PC-3 (cell line): ENCODE data around the gene SRRM3. TPM values are rescaled to one million over a fixed set of nuclear protein-coding genes. Genes with fewer than 3 reads are reported as not detected.

Source experiments
- ATAC-seq: fragments of 200-7000 bp; cut with Tn5 transposase; 2 replicates; pipeline ENCODE4 v1.9.1; 2020; ENCODE audit warnings: mild to moderate bottlenecking, moderate library complexity
- BruUV-seq: library from RNA; stranded (reverse); fragments of 400-500 nt; replicated peaks from 2 replicates; lab custom pipeline; 2021; lab: Mats Ljungman, UMichigan
- CTCF ChIA-PET: fragments of 300-600 bp; sonication (Branson Sonifier 250); formaldehyde crosslinking; loops from one replicate; lab custom pipeline; 2022; ENCODE audit warnings: antibody characterized with exemption; lab: Charles Lee
- POLR2A ChIA-PET: fragments of 300-600 bp; sonication (Branson Sonifier 250); formaldehyde crosslinking; loops from one replicate; lab custom pipeline; 2022; ENCODE audit warnings: antibody characterized with exemption; ENCODE audit not compliant: unreplicated experiment; lab: Charles Lee
- DNase-seq: peaks from one replicate; pipeline ENCODE4 v3.0.0-alpha.2; 2015
- H2AFZ ChIP-seq: fragments of 300-600 bp; sonication (generic); 2 replicates; pipeline ENCODE4 v1.6.0; 2016; ENCODE audit warnings: antibody characterized with exemption, low read length
- H3F3A ChIP-seq: fragments of 300-600 bp; sonication (generic); one replicate; pipeline ENCODE4 v1.6.0; 2017; ENCODE audit warnings: antibody characterized with exemption, low read length, control low read depth, mild to moderate bottlenecking; ENCODE audit not compliant: unreplicated experiment
- H3K27ac ChIP-seq: fragments of 300-600 bp; sonication (generic); 2 replicates; pipeline ENCODE4 v1.5.1; 2016; ENCODE audit warnings: mild to moderate bottlenecking, low read length
- H3K27me3 ChIP-seq: fragments of 300-600 bp; sonication (generic); 2 replicates; pipeline ENCODE4 v1.6.1; 2016; ENCODE audit warnings: low read length, mixed read lengths
- H3K36me3 ChIP-seq: fragments of 300-600 bp; sonication (generic); 2 replicates; pipeline ENCODE4 v1.6.1; 2016; ENCODE audit warnings: low read depth, mixed run types, low read length, mixed read lengths
- H3K4me1 ChIP-seq: fragments of 300-600 bp; sonication (generic); 2 replicates; pipeline ENCODE4 v1.5.1; 2016; ENCODE audit warnings: low read length; ENCODE audit not compliant: insufficient read depth
- H3K4me2 ChIP-seq: fragments of 300-600 bp; sonication (generic); 2 replicates; pipeline ENCODE4 v1.6.0; 2016; ENCODE audit warnings: low read length
- H3K4me3 ChIP-seq: fragments of 300-600 bp; sonication (generic); 2 replicates; pipeline ENCODE4 v1.5.1; 2016; ENCODE audit warnings: mild to moderate bottlenecking, low read length, mixed read lengths
- H3K79me2 ChIP-seq: fragments of 300-600 bp; sonication (generic); 2 replicates; pipeline ENCODE4 v1.6.1; 2017; ENCODE audit warnings: low read length, mixed read lengths
- H3K9ac ChIP-seq: fragments of 300-600 bp; sonication (generic); 2 replicates; pipeline ENCODE4 v1.6.0; 2016; ENCODE audit warnings: mild to moderate bottlenecking, low read length
- H3K9me2 ChIP-seq: fragments of 300-600 bp; sonication (generic); replicated peaks from 2 replicates; pipeline ENCODE4 v1.6.1; 2016; ENCODE audit warnings: mixed run types, low read length, mixed read lengths
- H3K9me3 ChIP-seq: fragments of 300-600 bp; sonication (generic); 2 replicates; pipeline ENCODE4 v1.6.1; 2016; ENCODE audit warnings: low read length, mixed read lengths
- H4K20me1 ChIP-seq: fragments of 300-600 bp; sonication (generic); 2 replicates; pipeline ENCODE4 v1.6.1; 2016; ENCODE audit warnings: low read length, mixed read lengths
- EZH2 ChIP-seq: fragments of 300-600 bp; sonication (generic); IDR thresholded peaks from one replicate; pipeline ENCODE4 v1.6.1; 2017; ENCODE audit warnings: antibody characterized with exemption, mild to moderate bottlenecking, low read length; ENCODE audit not compliant: unreplicated experiment
- EZH2phosphoT487 ChIP-seq: fragments of 300-600 bp; sonication (generic); IDR thresholded peaks from 2 replicates; pipeline ENCODE4 v1.6.1; 2018; ENCODE audit warnings: mild to moderate bottlenecking, antibody characterized with exemption, low read length, borderline replicate concordance
- intact Hi-C: fragments of 100-400 bp; cut with micrococcal nuclease; formaldehyde crosslinking; loops from 2 replicates; pipeline ENCODE4 v1.9.0; 2023
- total RNA-seq: library from RNA; depleted of rRNA; stranded (reverse); fragments of >200 nt; gene quantifications from 2 replicates; pipeline ENCODE4 v1.2.3, GENCODE V29; 2014
- TF ChIP-seq, protein P1 (sequence below): fragments of 300-600 bp; sonication (generic); conservative IDR thresholded peaks from 2 replicates; pipeline ENCODE4 v1.5.1; 2017; ENCODE audit warnings: antibody characterized with exemption, low read depth, mild to moderate bottlenecking, low read length

SRRM3 gene
- total RNA-seq, 1 experiment from 2014 or later = 0.66 TPM

DNA sequence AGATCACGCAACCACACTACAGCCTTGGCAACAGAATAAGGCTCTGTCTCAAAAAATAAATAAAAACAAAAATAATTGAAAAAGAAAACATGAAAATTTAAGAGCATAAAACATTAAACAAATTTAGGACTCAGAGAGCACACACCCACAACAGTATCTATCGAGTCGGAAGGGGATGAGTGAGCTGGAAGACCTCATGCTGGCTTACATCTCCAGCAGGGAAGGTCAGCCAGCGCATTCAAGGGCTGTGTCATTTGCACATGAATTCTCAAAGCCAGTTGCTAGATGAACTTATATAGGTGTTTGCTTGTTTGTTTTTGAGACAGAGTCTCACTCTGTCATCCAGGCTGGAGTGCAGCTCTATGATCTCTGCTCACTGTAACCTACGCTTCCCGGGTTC is 50.3 kb downstream of the SRRM3 start:
- no peaks in the 10 kb centered on the region for H3K27me3 ChIP-seq
- no peaks in the 10 kb centered on the region for H3K9me2 ChIP-seq
- DNase-seq = no peak
- no peaks in the 10 kb centered on the region for H3K4me1 ChIP-seq
- ChIA-PET POLR2A (no interaction called here), CTCF (no interaction called here)
- H3K36me3 ChIP-seq = no peaks in the 10 kb centered on the region
- TF ChIP-seq EZH2phosphoT487 (no peak), EZH2 (no peak)
- TF ChIP-seq, protein P1, sequence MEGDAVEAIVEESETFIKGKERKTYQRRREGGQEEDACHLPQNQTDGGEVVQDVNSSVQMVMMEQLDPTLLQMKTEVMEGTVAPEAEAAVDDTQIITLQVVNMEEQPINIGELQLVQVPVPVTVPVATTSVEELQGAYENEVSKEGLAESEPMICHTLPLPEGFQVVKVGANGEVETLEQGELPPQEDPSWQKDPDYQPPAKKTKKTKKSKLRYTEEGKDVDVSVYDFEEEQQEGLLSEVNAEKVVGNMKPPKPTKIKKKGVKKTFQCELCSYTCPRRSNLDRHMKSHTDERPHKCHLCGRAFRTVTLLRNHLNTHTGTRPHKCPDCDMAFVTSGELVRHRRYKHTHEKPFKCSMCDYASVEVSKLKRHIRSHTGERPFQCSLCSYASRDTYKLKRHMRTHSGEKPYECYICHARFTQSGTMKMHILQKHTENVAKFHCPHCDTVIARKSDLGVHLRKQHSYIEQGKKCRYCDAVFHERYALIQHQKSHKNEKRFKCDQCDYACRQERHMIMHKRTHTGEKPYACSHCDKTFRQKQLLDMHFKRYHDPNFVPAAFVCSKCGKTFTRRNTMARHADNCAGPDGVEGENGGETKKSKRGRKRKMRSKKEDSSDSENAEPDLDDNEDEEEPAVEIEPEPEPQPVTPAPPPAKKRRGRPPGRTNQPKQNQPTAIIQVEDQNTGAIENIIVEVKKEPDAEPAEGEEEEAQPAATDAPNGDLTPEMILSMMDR = no peak
- no TSS peak for BruUV-seq
- no peaks in the 10 kb centered on the region for H3K9me3 ChIP-seq
- H4K20me1 ChIP-seq = no peaks in the 10 kb centered on the region
- H2AFZ ChIP-seq = no peak overlapping the region
- intact Hi-C loops = no loop called here
- no peaks in the 10 kb centered on the region for H3F3A ChIP-seq
- no peak overlapping the region for H3K27ac ChIP-seq
- no peak overlapping the region for H3K4me2 ChIP-seq
- no peaks in the 10 kb centered on the region for H3K79me2 ChIP-seq
- H3K9ac ChIP-seq = no peak overlapping the region
- no peak overlapping the region for H3K4me3 ChIP-seq
- no peak for ATAC-seq

DNA sequence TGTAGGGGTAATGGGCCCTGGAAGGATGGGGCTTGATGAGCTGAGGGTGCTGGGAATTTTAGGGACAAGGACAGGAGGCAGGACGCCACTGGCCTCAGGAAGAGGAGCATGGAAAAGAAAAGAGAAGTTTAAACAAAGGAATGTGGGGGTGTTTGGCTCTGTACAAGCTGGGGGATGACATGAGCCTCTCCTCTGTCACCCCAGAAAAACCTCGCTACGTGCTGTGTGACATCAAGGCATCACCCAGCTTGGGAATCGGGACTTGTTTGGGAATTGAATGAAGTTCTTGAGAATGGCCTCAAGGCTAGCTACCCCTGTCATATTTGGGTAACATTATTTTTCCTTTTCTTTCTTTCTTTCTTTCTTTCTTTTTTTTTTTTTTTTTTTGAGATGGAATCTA is 53.1 kb downstream of the SRRM3 start:
- no peak overlapping the region for H3K4me2 ChIP-seq
- POLR2A ChIA-PET = no interaction called here
- H3K79me2 ChIP-seq = no peaks in the 10 kb centered on the region
- H3K9me3 ChIP-seq = no peaks in the 10 kb centered on the region
- intact Hi-C loops = no loop called here
- TF ChIP-seq, protein P1 = no peak
- TF ChIP-seq EZH2phosphoT487 (no peak), EZH2 (no peak)
- H3K4me3 ChIP-seq = no peak overlapping the region
- H3K27ac ChIP-seq = no peak overlapping the region
- H3F3A ChIP-seq = no peaks in the 10 kb centered on the region
- BruUV-seq = no TSS peak
- H3K9me2 ChIP-seq = no peaks in the 10 kb centered on the region
- H3K4me1 ChIP-seq = no peaks in the 10 kb centered on the region
- CTCF ChIA-PET = no interaction called here
- H3K9ac ChIP-seq = no peak overlapping the region
- no peaks in the 10 kb centered on the region for H3K27me3 ChIP-seq
- ATAC-seq (no peak), DNase-seq (no peak)
- no peaks in the 10 kb centered on the region for H3K36me3 ChIP-seq
- H2AFZ ChIP-seq = no peak overlapping the region
- no peaks in the 10 kb centered on the region for H4K20me1 ChIP-seq

DNA sequence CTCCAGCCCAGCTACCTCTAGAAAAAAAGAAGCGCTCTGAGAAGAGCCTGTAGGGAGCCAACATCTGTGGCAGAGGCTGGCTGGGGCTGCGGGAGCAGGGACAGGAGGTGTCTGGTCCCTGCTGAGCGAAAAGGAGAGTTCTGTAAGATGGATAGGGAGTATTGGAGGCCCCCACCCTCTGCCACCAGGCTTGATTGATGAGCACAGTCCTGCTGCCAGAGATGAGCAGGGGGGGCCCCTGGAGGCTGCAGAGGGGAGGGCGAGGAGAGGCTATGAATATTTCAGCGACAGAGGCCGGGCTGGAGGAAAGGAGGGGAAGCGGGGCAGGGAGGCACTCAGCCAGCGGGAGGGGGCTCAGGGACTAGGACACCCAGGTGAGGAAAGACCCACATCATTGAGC is 56.3 kb downstream of the SRRM3 start:
- Histone ChIP-seq H3F3A (no peaks in the 10 kb centered on the region), H4K20me1 (no peaks in the 10 kb centered on the region), H3K4me2 (no peak overlapping the region), H3K9me3 (no peaks in the 10 kb centered on the region), H3K9me2 (no peaks in the 10 kb centered on the region), H3K36me3 (no peaks in the 10 kb centered on the region), H3K4me3 (no peak overlapping the region), H3K4me1 (no peaks in the 10 kb centered on the region), H3K27ac (no peak overlapping the region), H3K79me2 (no peaks in the 10 kb centered on the region), H2AFZ (no peak overlapping the region), H3K9ac (no peak overlapping the region), H3K27me3 (no peaks in the 10 kb centered on the region)
- TF ChIP-seq, protein P1 = peak; percentile 22; the same call in 1 of the 2 replicates
- no peak for TF ChIP-seq EZH2phosphoT487
- no peak for TF ChIP-seq EZH2
- CTCF ChIA-PET = interaction anchor here (0.5 kb wide), 1 partner anchor 173 kb away, joined by 5 read pairs; no protein-coding TSS in a partner anchor
- ATAC-seq = 0 out of 2 replicates have a peak, but pooled peaks have one; percentile 6
- POLR2A ChIA-PET = no interaction called here
- BruUV-seq = no TSS peak
- intact Hi-C loops = no loop called here
- no peak for DNase-seq
